ENCODE results near the gene BNIPL.

The BNIPL gene

GRCh38 chr1:151059109-151060006 is 23.0 kb downstream of the BNIPL start, which contains the start of gene CDC42SE1:
TSS of gene CDC42SE1 (minus strand) at chr1:151059622. CDS start at chr1:151055730, 3,892 bp downstream.
- FAIRE-seq, result no peak

GRCh38 chr1:151060007-151060656 is 23.7 kb downstream of the BNIPL start, which contains the start of gene MLLT11:
TSS of gene MLLT11 (plus strand) at chr1:151060397. CDS start at chr1:151067225, 6,828 bp downstream.
- no peak for FAIRE-seq

- no peak for FAIRE-seq
These were observed 24.5 kb downstream of the BNIPL start for GRCh38 chr1:151060657-151061421.

- no peak for FAIRE-seq
These were observed 25.3 kb downstream of the BNIPL start for GRCh38 chr1:151061704-151062103.

GRCh38 chr1:151062741-151063371 is 26.5 kb downstream of the BNIPL start:
- FAIRE-seq, result no peak

- no peak for FAIRE-seq
These were observed 28.8 kb downstream of the BNIPL start for GRCh38 chr1:151065089-151065645.

- FAIRE-seq, result no peak
These were observed 30.8 kb downstream of the BNIPL start for GRCh38 chr1:151067185-151067584.

- no peak for FAIRE-seq
These were observed 32.7 kb downstream of the BNIPL start for GRCh38 chr1:151069103-151069486.

GRCh38 chr1:151070474-151071276 is 34.3 kb downstream of the BNIPL start, which contains the start of gene GABPB2:
TSS of gene GABPB2 (plus strand) at chr1:151070761. CDS start at chr1:151088190, 17,429 bp downstream.
- FAIRE-seq, result no peak

- FAIRE-seq, result no peak
These were observed 35.8 kb downstream of the BNIPL start for GRCh38 chr1:151072224-151072623.

- no peak for FAIRE-seq
These were observed 49.7 kb downstream of the BNIPL start for GRCh38 chr1:151085953-151086559.

All from endometrium (tissue), 2 donors.